ENCODE measurements around the gene HS6ST3. TPM values are rescaled to one million over a fixed set of nuclear protein-coding genes. Genes with fewer than 3 reads are reported as not detected.
A peak's percentile ranks its signal among the peaks of the same experiment; 100 is the strongest.

Gene HS6ST3
- total and polyA plus RNA-seq, 9 of the 15 experiments (the other 6 are each of a cell fraction or from before 2014, with no cell fraction given) = not detected

GRCh38 chr13:96822895-96823294 lies 733.0 kb downstream of the HS6ST3 start:
- BruUV-seq (replicated peaks) = no TSS peak
- no peak overlapping the region for H3K9ac ChIP-seq (ENCODE audit: insufficient read depth in 1 of 2, low read depth in 2 of 2, low read length in 2 of 2)
- POLR2A ChIA-PET = no interaction called here
- no peaks in the 10 kb centered on the region for H4K20me1 ChIP-seq (replicated peaks; ENCODE audit: control insufficient read depth, insufficient read depth, low read length)
- CTCF ChIA-PET (ENCODE audit: low intra/inter-chr PET ratio) = interaction anchor here (0.6 kb wide), 1 partner anchor 160 kb away, joined by 3 read pairs; no protein-coding TSS in a partner anchor
- H3K4me1 ChIP-seq (replicated peaks in 1 of 2; ENCODE audit: control insufficient read depth in 2 of 2, insufficient read depth in 2 of 2, low read length in 2 of 2) = no peaks in the 10 kb centered on the region
- no peak overlapping the region for H2AFZ ChIP-seq (ENCODE audit: low read depth, low read length)
- H3K36me3 ChIP-seq (ENCODE audit: control insufficient read depth, insufficient read depth, low read length) = no peaks in the 10 kb centered on the region
- DNase-seq (ENCODE audit: extremely low read depth in 1 of 4, low spot score in 3 of 4) (peak; percentile 9 to 17 (median 14)), ATAC-seq (peak; percentile 89), FAIRE-seq (no peak)
- no peak overlapping the region for H3K27ac ChIP-seq (ENCODE audit: extremely low read depth, low read depth, low read length)
- H3K9me3 ChIP-seq (replicated peaks; ENCODE audit: control insufficient read depth, insufficient read depth, low read depth, low read length) = no peaks in the 10 kb centered on the region
- intact Hi-C loops (cut with micrococcal nuclease) (loop anchor here (5.0 to 10.0 kb wide), 2 partner anchors 144 to 678 kb away; no protein-coding TSS in a partner anchor), in situ Hi-C loops (cut with MboI) (no loop called here)
- H3K9me1 ChIP-seq (ENCODE audit: control insufficient read depth, insufficient read depth, low read length) = no peaks in the 10 kb centered on the region
- TF ChIP-seq RAD21 (CRISPR knock-in tag; conservative IDR thresholded peaks at IDR 0.05 in 1 of 2, IDR thresholded peaks at IDR 0.05 in 1 of 2) = peak in 1 of 2 experiments; percentile 45; a peak in 2 of 4 replicates
- TF ChIP-seq ZNF717 (CRISPR knock-in tag; IDR thresholded peaks at IDR 0.05) = no peak
- TF ChIP-seq BRCA1 (IDR thresholded peaks at IDR 0.05) = no peak
- TF ChIP-seq BRCA1 (CRISPR knock-in tag; IDR thresholded peaks at IDR 0.05) = no peak
- TF ChIP-seq BCLAF1 (IDR thresholded peaks at IDR 0.05; ENCODE audit: borderline replicate concordance in 1 of 2, control insufficient read depth in 1 of 2, low read depth in 2 of 2, low read length in 1 of 2) = no peak
- no peak for TF ChIP-seq CHD2 (IDR thresholded peaks at IDR 0.05; ENCODE audit: low read depth, low read length)
- TF ChIP-seq E2F5 (CRISPR knock-in tag; IDR thresholded peaks at IDR 0.05) = no peak
- peak; percentile 39 to 48 (median 46); a peak in 5 of 6 replicates for TF ChIP-seq CTCF (IDR thresholded peaks at IDR 0.05 in 2 of 3, conservative IDR thresholded peaks at IDR 0.05 in 1 of 3; ENCODE audit: insufficient read depth in 2 of 3, low read depth in 1 of 3, low read length in 3 of 3)
- no peak for TF ChIP-seq RFX7 (CRISPR knock-in tag; IDR thresholded peaks at IDR 0.05)
- peak in 1 of 3 experiments; percentile 14 for TF ChIP-seq YY1 (IDR thresholded peaks at IDR 0.05; ENCODE audit: borderline replicate concordance in 1 of 3, control insufficient read depth in 1 of 3, extremely low read depth in 1 of 3, insufficient read depth in 3 of 3, insufficient read length in 1 of 3, insufficient replicate concordance in 2 of 3, low read depth in 1 of 3, low read length in 2 of 3)
- no peak for TF ChIP-seq PRPF4 (IDR thresholded peaks at IDR 0.05; ENCODE audit: insufficient read depth, low read depth, low read length, poor library complexity, severe bottlenecking)
- no peak overlapping the region for H3K4me2 ChIP-seq (ENCODE audit: insufficient read depth, low read length)
- H3K27me3 ChIP-seq (ENCODE audit: control insufficient read depth in 2 of 2, insufficient read depth in 2 of 2, low read length in 2 of 2) = no peaks in the 10 kb centered on the region
- no peak overlapping the region for H3K4me3 ChIP-seq
- H3K79me2 ChIP-seq (ENCODE audit: control insufficient read depth, insufficient read depth, low read length) = no peaks in the 10 kb centered on the region
